Fibroblast of lung (primary cell): Measurements from ENCODE around the gene CTDSPL.

Source experiments
- EZH2 ChIP-seq: IDR thresholded peaks from 2 replicates; pipeline ENCODE4 v1.5.1; 2012; ENCODE audit warnings: low read length, control low read depth, mild to moderate bottlenecking; ENCODE audit errors: missing control alignments
- TF ChIP-seq, protein P1 (sequence below), 2 donors: IDR thresholded peaks in 1 of 2; conservative IDR thresholded peaks in 1 of 2; 1 replicate in 1 of 2; 2 replicates in 1 of 2; pipeline ENCODE4 v1.5.1; 2011 to 2012; ENCODE audit warnings: low read length in 2 of 2, control low read depth in 1 of 2, inconsistent platforms in 1 of 2, low read depth in 1 of 2, mild to moderate bottlenecking in 1 of 2

DNA sequence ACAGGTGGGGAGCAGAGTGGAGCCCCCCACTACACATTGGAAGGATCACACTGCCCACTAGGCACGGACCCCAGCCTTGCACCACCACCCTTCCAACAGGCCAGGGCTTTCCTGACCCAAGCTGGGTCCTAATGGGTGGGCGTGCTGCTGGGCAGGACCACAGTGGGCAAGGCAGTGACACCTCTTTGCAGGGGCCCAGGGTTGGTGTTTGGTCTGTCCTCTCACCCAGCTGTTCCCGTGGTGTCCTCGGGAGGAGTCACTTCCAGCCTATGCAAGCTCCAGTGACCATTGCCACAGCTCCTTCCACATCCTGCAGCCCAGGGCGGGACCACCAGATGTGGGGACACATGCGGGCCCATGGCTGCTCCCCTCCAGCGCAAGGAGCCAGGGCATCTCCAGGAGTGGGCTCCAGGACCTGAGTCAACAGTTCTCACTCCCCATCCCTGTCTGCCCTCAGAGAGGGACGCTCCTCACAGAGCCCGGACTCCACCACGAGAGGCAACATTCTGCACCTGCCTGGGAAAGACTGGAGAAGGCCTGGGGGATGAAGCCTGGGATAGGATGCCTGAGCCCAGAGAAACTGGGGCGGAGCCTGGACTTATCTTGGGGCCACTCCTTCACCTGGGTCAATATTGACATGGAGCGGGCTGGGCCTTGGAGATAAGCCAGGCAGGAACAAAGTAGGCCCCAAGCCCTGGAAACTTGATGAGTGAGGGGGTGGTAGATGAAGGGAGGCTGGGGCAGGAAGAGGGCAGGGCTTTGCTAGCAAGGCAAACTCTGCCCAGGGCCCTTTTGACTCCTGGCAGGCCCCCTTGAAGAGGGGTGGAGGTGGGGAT lies 125.0 kb downstream of the CTDSPL start:
- TF ChIP-seq, protein P1, sequence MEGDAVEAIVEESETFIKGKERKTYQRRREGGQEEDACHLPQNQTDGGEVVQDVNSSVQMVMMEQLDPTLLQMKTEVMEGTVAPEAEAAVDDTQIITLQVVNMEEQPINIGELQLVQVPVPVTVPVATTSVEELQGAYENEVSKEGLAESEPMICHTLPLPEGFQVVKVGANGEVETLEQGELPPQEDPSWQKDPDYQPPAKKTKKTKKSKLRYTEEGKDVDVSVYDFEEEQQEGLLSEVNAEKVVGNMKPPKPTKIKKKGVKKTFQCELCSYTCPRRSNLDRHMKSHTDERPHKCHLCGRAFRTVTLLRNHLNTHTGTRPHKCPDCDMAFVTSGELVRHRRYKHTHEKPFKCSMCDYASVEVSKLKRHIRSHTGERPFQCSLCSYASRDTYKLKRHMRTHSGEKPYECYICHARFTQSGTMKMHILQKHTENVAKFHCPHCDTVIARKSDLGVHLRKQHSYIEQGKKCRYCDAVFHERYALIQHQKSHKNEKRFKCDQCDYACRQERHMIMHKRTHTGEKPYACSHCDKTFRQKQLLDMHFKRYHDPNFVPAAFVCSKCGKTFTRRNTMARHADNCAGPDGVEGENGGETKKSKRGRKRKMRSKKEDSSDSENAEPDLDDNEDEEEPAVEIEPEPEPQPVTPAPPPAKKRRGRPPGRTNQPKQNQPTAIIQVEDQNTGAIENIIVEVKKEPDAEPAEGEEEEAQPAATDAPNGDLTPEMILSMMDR (conservative IDR thresholded peaks at IDR 0.05 in 1 of 2, IDR thresholded peaks at IDR 0.05 in 1 of 2; ENCODE audit: low read depth in 1 of 2, low read length in 2 of 2), result no peak
- no peak for TF ChIP-seq EZH2
